KMS-11 (cell line): ENCODE results near the gene RBMS3.

ENCODE experiments used
- H2AFZ ChIP-seq: fragments of 200-600 bp; sonication (generic); 2 replicates; pipeline ENCODE4 v1.6.1; 2016; ENCODE audit warnings: antibody characterized with exemption, mixed run types, low read depth
- H3K27ac ChIP-seq: fragments of 200-600 bp; sonication (generic); 2 replicates; pipeline ENCODE4 v1.6.1; 2016; ENCODE audit warnings: mild to moderate bottlenecking, mixed run types
- H3K27me3 ChIP-seq: fragments of 200-600 bp; sonication (generic); 2 replicates; pipeline ENCODE4 v1.6.1; 2017; ENCODE audit warnings: mild to moderate bottlenecking, low read depth, mixed run types, moderate library complexity; ENCODE audit not compliant: insufficient read depth
- H3K36me3 ChIP-seq: fragments of 200-600 bp; sonication (generic); 2 replicates; pipeline ENCODE4 v1.6.1; 2017; ENCODE audit warnings: mild to moderate bottlenecking, mixed run types; ENCODE audit not compliant: insufficient read depth
- H3K4me1 ChIP-seq: fragments of 200-600 bp; sonication (generic); 2 replicates; pipeline ENCODE4 v1.6.1; 2016; ENCODE audit warnings: mild to moderate bottlenecking, low read depth, mixed run types; ENCODE audit not compliant: poor library complexity, severe bottlenecking
- H3K4me2 ChIP-seq: fragments of 200-600 bp; sonication (generic); 2 replicates; pipeline ENCODE4 v1.7.0; 2016; ENCODE audit warnings: mild to moderate bottlenecking, mixed run types
- H3K4me3 ChIP-seq: fragments of 200-600 bp; sonication (generic); IDR thresholded peaks from 2 replicates; pipeline ENCODE4 v1.6.1; 2017; ENCODE audit warnings: low read depth, low read length, mixed read lengths; ENCODE audit not compliant: insufficient read depth
- H3K79me2 ChIP-seq: fragments of 200-600 bp; sonication (generic); 2 replicates; pipeline ENCODE4 v1.6.1; 2016; ENCODE audit warnings: low read depth, mixed run types; ENCODE audit not compliant: insufficient read depth
- H3K9ac ChIP-seq: fragments of 200-600 bp; sonication (generic); 2 replicates; pipeline ENCODE4 v1.6.1; 2016; ENCODE audit warnings: mild to moderate bottlenecking, mixed run types
- H4K20me1 ChIP-seq: fragments of 200-600 bp; sonication (generic); 2 replicates; pipeline ENCODE4 v1.6.1; 2016; ENCODE audit warnings: mild to moderate bottlenecking, mixed run types; ENCODE audit not compliant: insufficient read depth
- CTCF ChIP-seq: fragments of 200-600 bp; sonication (generic); conservative IDR thresholded peaks from 2 replicates; pipeline ENCODE4 v1.6.1; 2017; ENCODE audit warnings: low read depth, mild to moderate bottlenecking, antibody characterized with exemption, low read length, moderate library complexity, mixed read lengths

RBMS3 gene

GRCh38 chr3:29887451-29887850 is 606.6 kb downstream of the RBMS3 start:
- no peaks in the 10 kb centered on the region for H3K27me3 ChIP-seq
- H3K4me3 ChIP-seq = no peak overlapping the region
- no peaks in the 10 kb centered on the region for H4K20me1 ChIP-seq
- H3K9ac ChIP-seq = no peak overlapping the region
- H2AFZ ChIP-seq = no peak overlapping the region
- no peaks in the 10 kb centered on the region for H3K36me3 ChIP-seq
- H3K4me1 ChIP-seq = no peaks in the 10 kb centered on the region
- H3K4me2 ChIP-seq = no peak overlapping the region
- no peak for TF ChIP-seq CTCF
- no peak overlapping the region for H3K27ac ChIP-seq
- no peaks in the 10 kb centered on the region for H3K79me2 ChIP-seq

- Histone ChIP-seq H3K27me3 (no peaks in the 10 kb centered on the region), H4K20me1 (no peaks in the 10 kb centered on the region), H3K4me1 (no peaks in the 10 kb centered on the region), H3K4me2 (no peak overlapping the region), H2AFZ (no peak overlapping the region), H3K27ac (no peak overlapping the region), H3K36me3 (no peaks in the 10 kb centered on the region), H3K79me2 (no peaks in the 10 kb centered on the region), H3K9ac (no peak overlapping the region), H3K4me3 (no peak overlapping the region)
- TF ChIP-seq CTCF = no peak
These were observed 608.3 kb downstream of the RBMS3 start for GRCh38 chr3:29889215-29889614.

GRCh38 chr3:29890801-29891200 is 609.9 kb downstream of the RBMS3 start:
- Histone ChIP-seq H3K9ac (no peak overlapping the region), H3K4me1 (no peaks in the 10 kb centered on the region), H3K4me2 (no peak overlapping the region), H2AFZ (no peak overlapping the region), H4K20me1 (no peaks in the 10 kb centered on the region), H3K27me3 (no peaks in the 10 kb centered on the region), H3K27ac (no peak overlapping the region), H3K4me3 (no peak overlapping the region), H3K36me3 (no peaks in the 10 kb centered on the region), H3K79me2 (no peaks in the 10 kb centered on the region)
- TF ChIP-seq CTCF = no peak

- no peak overlapping the region for H3K27ac ChIP-seq
- H3K4me2 ChIP-seq = no peak overlapping the region
- H3K79me2 ChIP-seq = no peaks in the 10 kb centered on the region
- no peak overlapping the region for H2AFZ ChIP-seq
- H3K36me3 ChIP-seq = no peaks in the 10 kb centered on the region
- H3K9ac ChIP-seq = no peak overlapping the region
- no peaks in the 10 kb centered on the region for H3K27me3 ChIP-seq
- H3K4me3 ChIP-seq = no peak overlapping the region
- no peaks in the 10 kb centered on the region for H3K4me1 ChIP-seq
- TF ChIP-seq CTCF = no peak
- H4K20me1 ChIP-seq = no peaks in the 10 kb centered on the region
These were observed 612.2 kb downstream of the RBMS3 start for GRCh38 chr3:29892976-29893554.
